ENCODE results near the gene GPRC5C. TPM values are rescaled to one million over a fixed set of nuclear protein-coding genes. Genes with fewer than 3 reads are reported as not detected.
A peak's percentile ranks its signal among the peaks of the same experiment; 100 is the strongest.

GPRC5C gene
- total RNA-seq, 1 experiment from 2014 or later, result 15.5 TPM

DNA sequence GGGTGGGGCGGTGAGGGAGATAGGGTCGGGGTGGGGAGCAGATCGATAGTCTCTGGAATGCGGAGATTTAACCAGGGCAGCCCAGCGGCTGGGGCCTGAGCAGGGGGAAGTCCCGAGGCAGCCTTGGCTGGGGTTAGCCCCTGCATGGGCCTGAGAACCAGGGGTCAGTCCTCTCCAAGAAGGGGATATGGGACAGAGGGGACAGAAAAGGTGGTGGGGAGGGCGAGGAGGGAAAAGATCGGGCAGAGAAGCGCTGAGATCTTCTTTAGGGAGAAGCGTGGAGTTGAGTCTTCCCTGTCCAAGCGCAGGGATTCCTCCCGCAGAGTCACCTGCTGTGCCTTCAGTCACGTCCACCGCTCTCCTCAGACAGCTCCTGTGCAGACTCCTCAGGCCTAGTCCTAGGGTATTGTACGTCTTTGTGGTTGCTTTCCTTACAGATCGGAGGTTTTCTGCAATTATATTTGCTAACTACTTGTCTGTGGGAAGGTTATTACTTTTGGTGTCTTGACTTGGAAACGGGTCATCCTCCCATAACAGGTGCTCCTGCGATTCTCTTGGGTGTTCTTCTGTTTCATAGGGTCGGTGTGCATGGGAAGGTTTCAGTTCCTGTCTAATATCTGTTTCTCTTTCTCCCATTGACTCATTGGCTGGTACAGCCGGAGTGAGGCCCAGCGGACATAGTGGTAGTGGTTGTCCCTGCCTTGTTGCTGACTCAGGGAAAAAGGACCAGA is 35.5 kb downstream of the GPRC5C start:
- H3K27me3 ChIP-seq (ENCODE audit: insufficient read depth, low read length), result peaks cover 4% of the 10 kb centered on the region; the same call in 1 of the 2 replicates
- H3K27ac ChIP-seq (ENCODE audit: insufficient read length, low read depth, low read length), result no peak overlapping the region
- Mint-ChIP-seq H3K4me3 (peak overlapping the region in 1 of 2 experiments; percentile 16; a peak in 3 of 5 replicates), H3K27ac (no peak overlapping the region), H3K36me3 (ENCODE audit: insufficient read depth in 1 of 3, low read depth in 3 of 3) (no peaks in the 10 kb centered on the region; a peak in 1 of 7 replicates), H3K4me1 (peaks cover 4 to 7% of the 10 kb centered on the region in 2 experiments), H3K9me3 (no peaks in the 10 kb centered on the region), H3K27me3 (ENCODE audit: low read depth) (peaks cover 8% of the 10 kb centered on the region)
- H3K56ac ChIP-seq (ENCODE audit: insufficient read length, low read depth, low read length), result no peak overlapping the region
- H2BK12ac ChIP-seq (ENCODE audit: insufficient read length, low read depth, low read length), result no peak overlapping the region
- no peak overlapping the region for H2AFZ ChIP-seq (ENCODE audit: low read length)
- H4K8ac ChIP-seq (replicated peaks; ENCODE audit: insufficient read length, low read depth, low read length), result no peak overlapping the region
- H4K5ac ChIP-seq (ENCODE audit: insufficient read length, low read depth, low read length), result no peak overlapping the region
- no peak overlapping the region for H3K4ac ChIP-seq (ENCODE audit: low read depth, low read length)
- H3K14ac ChIP-seq (ENCODE audit: insufficient read depth, low read length), result no peak overlapping the region
- H3K23me2 ChIP-seq (ENCODE audit: insufficient read length, low read depth, low read length, poor library complexity, severe bottlenecking), result peaks cover 6% of the 10 kb centered on the region
- no CpG with 5 or more reads among the region's 21 CpGs for WGBS (ENCODE audit: extremely low coverage, insufficient read length, low lambda C conversion rate)
- no peak overlapping the region for H2BK15ac ChIP-seq (ENCODE audit: low read depth, low read length)
- DNase-seq, result peak; percentile 40
- no peak overlapping the region for H2AK5ac ChIP-seq (ENCODE audit: insufficient read length, low read length)
- no peak overlapping the region for H3K9ac ChIP-seq (ENCODE audit: extremely low read depth, insufficient read length, low read length)
- TF ChIP-seq, protein P1, sequence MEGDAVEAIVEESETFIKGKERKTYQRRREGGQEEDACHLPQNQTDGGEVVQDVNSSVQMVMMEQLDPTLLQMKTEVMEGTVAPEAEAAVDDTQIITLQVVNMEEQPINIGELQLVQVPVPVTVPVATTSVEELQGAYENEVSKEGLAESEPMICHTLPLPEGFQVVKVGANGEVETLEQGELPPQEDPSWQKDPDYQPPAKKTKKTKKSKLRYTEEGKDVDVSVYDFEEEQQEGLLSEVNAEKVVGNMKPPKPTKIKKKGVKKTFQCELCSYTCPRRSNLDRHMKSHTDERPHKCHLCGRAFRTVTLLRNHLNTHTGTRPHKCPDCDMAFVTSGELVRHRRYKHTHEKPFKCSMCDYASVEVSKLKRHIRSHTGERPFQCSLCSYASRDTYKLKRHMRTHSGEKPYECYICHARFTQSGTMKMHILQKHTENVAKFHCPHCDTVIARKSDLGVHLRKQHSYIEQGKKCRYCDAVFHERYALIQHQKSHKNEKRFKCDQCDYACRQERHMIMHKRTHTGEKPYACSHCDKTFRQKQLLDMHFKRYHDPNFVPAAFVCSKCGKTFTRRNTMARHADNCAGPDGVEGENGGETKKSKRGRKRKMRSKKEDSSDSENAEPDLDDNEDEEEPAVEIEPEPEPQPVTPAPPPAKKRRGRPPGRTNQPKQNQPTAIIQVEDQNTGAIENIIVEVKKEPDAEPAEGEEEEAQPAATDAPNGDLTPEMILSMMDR (conservative IDR thresholded peaks at IDR 0.05), result no peak
- H3K79me2 ChIP-seq (ENCODE audit: insufficient read depth, low read length), result no peaks in the 10 kb centered on the region
- H2BK120ac ChIP-seq (ENCODE audit: low read depth, low read length, poor library complexity, severe bottlenecking), result no peak overlapping the region
- no peak overlapping the region for H2BK20ac ChIP-seq (ENCODE audit: low read depth, low read length, poor library complexity, severe bottlenecking)
- H3K9me3 ChIP-seq (ENCODE audit: control insufficient read depth, low read depth, low read length), result no peaks in the 10 kb centered on the region
- H3K18ac ChIP-seq (ENCODE audit: insufficient read length, low read depth, low read length), result no peak overlapping the region
- H3K23ac ChIP-seq (ENCODE audit: insufficient read length, low read depth, low read length), result no peak overlapping the region
- no peaks in the 10 kb centered on the region for H3K4me1 ChIP-seq (ENCODE audit: insufficient read depth, low read length)
- peak overlapping the region; percentile 76 for H3K4me2 ChIP-seq (ENCODE audit: insufficient read depth, insufficient read length, low read length)
- no peak overlapping the region for H3T11ph ChIP-seq (ENCODE audit: low read length)
- H4K91ac ChIP-seq (ENCODE audit: insufficient read length, low read depth, low read length), result no peak overlapping the region
- H2BK5ac ChIP-seq (ENCODE audit: insufficient read length, low read length), result no peak overlapping the region
- H4K20me1 ChIP-seq (ENCODE audit: control insufficient read depth, insufficient read depth, insufficient read length), result no peaks in the 10 kb centered on the region
- H3K79me1 ChIP-seq (ENCODE audit: insufficient read depth, low read depth, low read length, poor library complexity, severe bottlenecking), result no peaks in the 10 kb centered on the region

Data from H9 (cell line).